GM12872 (cell line): ENCODE data around the gene XRN2.

ENCODE experiments used
- CTCF ChIP-seq: IDR thresholded peaks from 3 replicates; pipeline ENCODE4 v1.5.1; 2011; ENCODE audit warnings: low read depth, mild to moderate bottlenecking, low read length, moderate library complexity; ENCODE audit not compliant: insufficient read depth

Gene XRN2

GRCh38 chr20:21368791-21369190, 65.7 kb downstream of the XRN2 start:
- TF ChIP-seq CTCF, result no peak

GRCh38 chr20:21371193-21371592, 68.1 kb downstream of the XRN2 start:
- TF ChIP-seq CTCF, result no peak

GRCh38 chr20:21372016-21372415, 68.9 kb downstream of the XRN2 start:
- TF ChIP-seq CTCF, result no peak

GRCh38 chr20:21373436-21373835, 70.3 kb downstream of the XRN2 start:
- no peak for TF ChIP-seq CTCF

- TF ChIP-seq CTCF, result no peak
Observed at GRCh38 chr20:21376626-21377025, 73.5 kb downstream of the XRN2 start.

- no peak for TF ChIP-seq CTCF
Observed at GRCh38 chr20:21377701-21378100, 74.6 kb downstream of the XRN2 start.

- TF ChIP-seq CTCF, result no peak
Observed at GRCh38 chr20:21378259-21378658, 75.1 kb downstream of the XRN2 start.

- no peak for TF ChIP-seq CTCF
Observed at GRCh38 chr20:21380711-21381110, 77.6 kb downstream of the XRN2 start.
